MCF 10A (cell line): Measurements from ENCODE around the gene ISLR2. TPM values are rescaled to one million over a fixed set of nuclear protein-coding genes. Genes with fewer than 3 reads are reported as not detected.

Experiments
- BruUV-seq: library from RNA; stranded (reverse); fragments of 400-500 nt; replicated peaks from 2 replicates; lab custom pipeline; 2021; lab: Mats Ljungman, UMichigan
- CTCF ChIA-PET: fragments of 300-600 bp; sonication (Branson Sonifier 250); formaldehyde crosslinking; extraction: SDS; loops from one replicate; lab custom pipeline; 2021; ENCODE audit warnings: antibody characterized with exemption, inconsistent platforms; lab: Yijun Ruan, JAX
- POLR2A ChIA-PET: fragments of 300-600, 350-650 bp; sonication (Branson Sonifier 250); formaldehyde crosslinking; extraction: SDS; loops from one replicate; lab custom pipeline; 2020; ENCODE audit warnings: antibody characterized with exemption, inconsistent platforms; lab: Yijun Ruan, JAX
- DNase-seq: peaks from one replicate; pipeline ENCODE4 v3.0.0-alpha.2; 2018; ENCODE audit not compliant: unreplicated experiment
- H3K27ac Mint-ChIP-seq: one replicate; pipeline ENCODE4 v1.8.0; 2022; ENCODE audit warnings: mild to moderate bottlenecking, low read depth, mixed read lengths; ENCODE audit not compliant: unreplicated experiment
- H3K27me3 Mint-ChIP-seq: one replicate; pipeline ENCODE4 v1.8.0; 2022; ENCODE audit warnings: mixed read lengths; ENCODE audit not compliant: insufficient read depth, unreplicated experiment
- H3K36me3 Mint-ChIP-seq: one replicate; pipeline ENCODE4 v1.8.0; 2022; ENCODE audit warnings: mild to moderate bottlenecking, moderate library complexity, mixed read lengths; ENCODE audit not compliant: insufficient read depth, unreplicated experiment
- H3K4me1 Mint-ChIP-seq: one replicate; pipeline ENCODE4 v1.8.0; 2022; ENCODE audit warnings: mixed read lengths; ENCODE audit not compliant: insufficient read depth, unreplicated experiment
- H3K4me3 Mint-ChIP-seq: one replicate; pipeline ENCODE4 v1.8.0; 2022; ENCODE audit warnings: mild to moderate bottlenecking, moderate library complexity, mixed read lengths; ENCODE audit not compliant: unreplicated experiment
- H3K9me3 Mint-ChIP-seq: one replicate; pipeline ENCODE4 v1.8.0; 2022; ENCODE audit warnings: mixed read lengths; ENCODE audit not compliant: unreplicated experiment
- CTCF ChIP-seq: fragments of 200-600 bp; IDR thresholded peaks from one replicate; pipeline ENCODE4 v1.8.0; 2022; ENCODE audit warnings: antibody characterized with exemption, mild to moderate bottlenecking; ENCODE audit not compliant: unreplicated experiment
- intact Hi-C: fragments of 100-400 bp; cut with micrococcal nuclease; formaldehyde crosslinking; loops from 2 replicates; pipeline ENCODE4 v1.14.1; 2022
- total RNA-seq: library from RNA; stranded (reverse); gene quantifications from 2 replicates; pipeline ENCODE4 v1.2.3, GENCODE V29; 2022

The ISLR2 gene
- total RNA-seq, 1 experiment from 2014 or later = not detected

- no peaks in the 10 kb centered on the region for H3K4me1 Mint-ChIP-seq
- POLR2A ChIA-PET = no interaction called here
- peaks cover 59% of the 10 kb centered on the region for H3K27me3 Mint-ChIP-seq
Measured at GRCh38 chr15:74130849-74131627, 652 bp downstream of the ISLR2 start.

GRCh38 chr15:74131628-74132413 is 1.4 kb downstream of the ISLR2 start:
- no peak for TF ChIP-seq CTCF
- CTCF ChIA-PET = interaction anchor here (1.9 kb wide), 1 partner anchor 176 kb away, joined by 9 read pairs; no protein-coding TSS in a partner anchor
- Mint-ChIP-seq H3K4me3 (no peak overlapping the region), H3K4me1 (no peaks in the 10 kb centered on the region), H3K9me3 (no peaks in the 10 kb centered on the region), H3K36me3 (peaks cover 6% of the 10 kb centered on the region), H3K27ac (no peak overlapping the region), H3K27me3 (peaks cover 53% of the 10 kb centered on the region)
- POLR2A ChIA-PET = interaction anchor here (0.7 kb wide), 1 partner anchor 697 kb away, joined by 3 read pairs; no protein-coding TSS in a partner anchor
- intact Hi-C loops = no loop called here
- no TSS peak for BruUV-seq
- DNase-seq = no peak

More at GRCh38 chr15:74130849-74131627, 652 bp downstream of the ISLR2 start:
- DNase-seq = no peak
- no peak for TF ChIP-seq CTCF
- intact Hi-C loops = no loop called here
- H3K9me3 Mint-ChIP-seq = no peaks in the 10 kb centered on the region
- H3K36me3 Mint-ChIP-seq = peaks cover 6% of the 10 kb centered on the region
- H3K4me3 Mint-ChIP-seq = no peak overlapping the region
- no TSS peak for BruUV-seq
- no peak overlapping the region for H3K27ac Mint-ChIP-seq
- CTCF ChIA-PET = interaction anchor here (1.5 to 1.9 kb wide), 3 partner anchors 177 to 198 kb away, joined by 3 to 15 read pairs (median 9); no protein-coding TSS in a partner anchor

- Mint-ChIP-seq H3K27ac (no peak overlapping the region), H3K4me1 (no peaks in the 10 kb centered on the region), H3K4me3 (no peak overlapping the region), H3K9me3 (no peaks in the 10 kb centered on the region), H3K27me3 (peaks cover 59% of the 10 kb centered on the region), H3K36me3 (peaks cover 6% of the 10 kb centered on the region)
- TF ChIP-seq CTCF = no peak
- POLR2A ChIA-PET = interaction anchor here (0.7 kb wide), 1 partner anchor 698 kb away, joined by 3 read pairs; no protein-coding TSS in a partner anchor
- CTCF ChIA-PET = interaction anchor here (0.6 to 1.9 kb wide), 3 partner anchors 12 to 175 kb away, joined by 3 to 9 read pairs (median 4); no protein-coding TSS in a partner anchor
- intact Hi-C loops = no loop called here
- BruUV-seq = no TSS peak
- DNase-seq = no peak
Measured at GRCh38 chr15:74132681-74133651, 2.6 kb downstream of the ISLR2 start.
